ENCODE data around the gene INAFM2.
A peak's percentile ranks its signal among the peaks of the same experiment; 100 is the strongest.

The INAFM2 gene

GRCh38 chr15:40310001-40310959 is 13.2 kb upstream of the INAFM2 start:
- peak; percentile 67 for TF ChIP-seq CTCF (IDR thresholded peaks at IDR 0.05; ENCODE audit: insufficient read depth, low read length, missing control alignments)

DNA sequence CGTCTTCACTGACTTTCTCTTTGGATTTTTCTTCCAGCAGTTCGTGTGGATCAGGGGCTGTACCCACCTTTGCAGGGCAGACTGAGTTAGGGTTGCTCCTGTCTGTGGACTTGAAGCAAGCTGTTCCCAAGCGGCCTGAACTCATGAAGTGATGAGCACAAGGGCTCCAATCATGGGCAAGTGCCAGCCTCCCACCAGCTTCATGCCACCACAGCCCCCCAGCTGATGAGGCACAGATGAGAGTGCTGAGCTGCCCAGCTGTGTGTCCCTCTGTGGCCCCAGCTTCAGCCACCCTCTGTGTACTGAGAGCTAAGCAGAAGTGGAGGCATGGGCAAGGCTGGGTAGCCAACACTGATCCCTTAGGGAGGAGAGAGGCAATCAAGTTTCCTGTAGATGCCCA is 12.5 kb upstream of the INAFM2 start:
- ChIA-PET POLR2A (no interaction called here), CTCF (interaction anchor here (0.9 to 24.3 kb wide), 11 partner anchors 9 to 149 kb away, joined by 3 to 500 read pairs (median 17); partner anchors contain the start of genes ANKRD63, CCDC9B, INAFM2 and IVD)
- TF ChIP-seq CTCF (IDR thresholded peaks at IDR 0.05; ENCODE audit: insufficient read depth, low read length, missing control alignments): no peak

More at GRCh38 chr15:40310001-40310959, 13.2 kb upstream of the INAFM2 start:
- H3K4me3 ChIP-seq (ENCODE audit: low read depth, low read length): no peak overlapping the region
- ChIA-PET CTCF (interaction anchor here (0.7 to 24.3 kb wide), 14 partner anchors 9 to 279 kb away, joined by 3 to 500 read pairs (median 13); partner anchors contain the start of genes ANKRD63, CCDC9B, INAFM2 and IVD), POLR2A (no interaction called here)
- no peak for DNase-seq (ENCODE audit: low read depth, low spot score)

GRCh38 chr15:40312370-40313158 is 10.9 kb upstream of the INAFM2 start:
- no peak for TF ChIP-seq CTCF (IDR thresholded peaks at IDR 0.05; ENCODE audit: insufficient read depth, low read length, missing control alignments)
- DNase-seq (ENCODE audit: low read depth, low spot score): no peak
- CTCF ChIA-PET: interaction anchor here (0.8 to 24.3 kb wide), 6 partner anchors 8 to 110 kb away, joined by 4 to 500 read pairs (median 216); partner anchors contain the start of genes ANKRD63, CCDC9B and INAFM2
- POLR2A ChIA-PET: interaction anchor here (0.5 kb wide), 1 partner anchor 17 kb away, joined by 3 read pairs; no protein-coding TSS in a partner anchor
- no peak overlapping the region for H3K4me3 ChIP-seq (ENCODE audit: low read depth, low read length)

More for the DNA sequence above, 12.5 kb upstream of the INAFM2 start:
- no peak overlapping the region for H3K4me3 ChIP-seq (ENCODE audit: low read depth, low read length)
- DNase-seq (ENCODE audit: low read depth, low spot score): no peak

DNA sequence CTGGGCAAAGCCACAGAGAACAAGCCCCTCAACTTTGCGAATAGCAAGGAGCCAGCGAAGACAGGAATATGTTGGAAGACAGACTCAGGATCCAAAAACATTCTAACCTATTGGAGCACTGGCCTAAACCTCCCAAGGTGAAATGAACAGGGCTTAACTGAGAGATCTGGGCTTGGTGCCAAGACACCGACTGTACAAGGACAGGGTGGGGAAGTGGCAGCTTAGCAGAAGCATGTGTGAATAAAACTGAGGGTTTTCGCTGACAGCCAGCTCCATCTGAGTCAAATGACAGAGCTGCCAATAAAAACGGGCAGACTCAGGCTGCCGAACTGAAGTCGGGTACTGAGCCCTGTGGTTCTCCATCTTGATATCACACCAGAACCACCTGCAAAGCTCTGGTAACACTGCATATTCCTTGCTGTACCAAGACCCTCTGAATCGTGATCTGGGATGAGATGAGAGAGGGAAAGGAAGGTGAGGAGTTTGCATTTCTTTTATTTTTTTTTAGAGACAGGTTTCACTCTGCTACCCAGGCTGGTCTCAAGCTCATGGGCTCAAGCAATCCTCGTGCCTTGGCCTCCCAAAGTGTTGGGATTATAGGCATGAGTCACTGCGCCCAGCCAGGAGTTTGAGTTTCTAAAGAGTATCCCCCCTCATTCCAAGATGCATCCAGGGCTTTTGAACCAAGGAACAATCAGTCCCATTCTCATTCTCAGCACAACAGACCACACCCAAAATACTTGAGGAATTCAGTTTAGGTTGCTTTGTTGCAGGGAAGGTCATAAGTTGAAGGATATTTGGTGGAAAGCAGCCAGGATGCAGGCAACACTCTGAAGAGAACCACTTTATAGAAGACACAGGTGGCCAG is 9.7 kb upstream of the INAFM2 start:
- POLR2A ChIA-PET: no interaction called here
- DNase-seq (ENCODE audit: low read depth, low spot score): no peak
- no peak overlapping the region for H3K4me3 ChIP-seq (ENCODE audit: low read depth, low read length)
- CTCF ChIA-PET: interaction anchor here (1.0 to 24.3 kb wide), 6 partner anchors 6 to 96 kb away, joined by 3 to 500 read pairs (median 216); partner anchors contain the start of genes ANKRD63, CCDC9B and INAFM2
- TF ChIP-seq CTCF (IDR thresholded peaks at IDR 0.05; ENCODE audit: insufficient read depth, low read length, missing control alignments): no peak

DNA sequence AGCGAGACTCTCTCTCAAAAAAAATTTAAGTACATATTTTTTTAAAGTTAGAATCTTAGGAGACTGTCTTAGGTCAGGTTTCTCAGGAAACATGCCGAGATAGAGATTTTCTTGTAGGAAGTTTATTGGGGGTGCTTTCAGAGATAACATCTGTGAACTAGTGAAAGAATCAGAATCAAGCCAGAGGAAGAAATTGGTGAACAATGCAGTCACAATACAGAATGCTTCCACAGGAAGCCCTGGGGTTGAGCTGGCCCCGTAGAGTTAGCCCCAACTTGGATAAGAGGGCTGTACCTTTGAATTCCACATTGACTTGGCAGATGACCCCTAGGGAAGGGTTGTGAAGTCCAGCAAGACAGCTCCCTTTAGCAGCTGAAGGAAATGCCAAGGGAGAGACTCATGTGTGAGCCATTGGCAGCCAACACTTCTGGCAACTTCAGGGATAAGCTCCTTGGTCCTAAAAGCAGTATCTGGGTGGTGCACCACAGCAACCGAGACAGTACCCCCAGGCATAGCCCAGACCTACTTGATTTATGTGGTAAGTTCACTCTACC is 8.7 kb upstream of the INAFM2 start:
- no peak overlapping the region for H3K4me3 ChIP-seq (ENCODE audit: low read depth, low read length)
- DNase-seq (ENCODE audit: low read depth, low spot score): no peak
- CTCF ChIA-PET: interaction anchor here (0.7 to 24.3 kb wide), 8 partner anchors 8 to 107 kb away, joined by 3 to 500 read pairs (median 5); partner anchors contain the start of genes ANKRD63 and CCDC9B
- POLR2A ChIA-PET: no interaction called here
- TF ChIP-seq CTCF (IDR thresholded peaks at IDR 0.05; ENCODE audit: insufficient read depth, low read length, missing control alignments): no peak
